Measurements from ENCODE around the gene DLGAP1.

GRCh38 chr18:4308576-4308975, 146.5 kb downstream of the DLGAP1 start:
- TF ChIP-seq, protein P1, sequence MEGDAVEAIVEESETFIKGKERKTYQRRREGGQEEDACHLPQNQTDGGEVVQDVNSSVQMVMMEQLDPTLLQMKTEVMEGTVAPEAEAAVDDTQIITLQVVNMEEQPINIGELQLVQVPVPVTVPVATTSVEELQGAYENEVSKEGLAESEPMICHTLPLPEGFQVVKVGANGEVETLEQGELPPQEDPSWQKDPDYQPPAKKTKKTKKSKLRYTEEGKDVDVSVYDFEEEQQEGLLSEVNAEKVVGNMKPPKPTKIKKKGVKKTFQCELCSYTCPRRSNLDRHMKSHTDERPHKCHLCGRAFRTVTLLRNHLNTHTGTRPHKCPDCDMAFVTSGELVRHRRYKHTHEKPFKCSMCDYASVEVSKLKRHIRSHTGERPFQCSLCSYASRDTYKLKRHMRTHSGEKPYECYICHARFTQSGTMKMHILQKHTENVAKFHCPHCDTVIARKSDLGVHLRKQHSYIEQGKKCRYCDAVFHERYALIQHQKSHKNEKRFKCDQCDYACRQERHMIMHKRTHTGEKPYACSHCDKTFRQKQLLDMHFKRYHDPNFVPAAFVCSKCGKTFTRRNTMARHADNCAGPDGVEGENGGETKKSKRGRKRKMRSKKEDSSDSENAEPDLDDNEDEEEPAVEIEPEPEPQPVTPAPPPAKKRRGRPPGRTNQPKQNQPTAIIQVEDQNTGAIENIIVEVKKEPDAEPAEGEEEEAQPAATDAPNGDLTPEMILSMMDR (IDR thresholded peaks at IDR 0.05): no peak
- TF ChIP-seq POLR2AphosphoS5 (IDR thresholded peaks at IDR 0.05) (no peak), POLR2A (IDR thresholded peaks at IDR 0.05; ENCODE audit: low read depth) (no peak)
